Activated CD4-positive, CD25-positive, alpha-beta regulatory T cell (primary cell): ENCODE data around the gene TRMT61A.

Experiments used
- DNase-seq, 4 experiments: peaks; one replicate each; lab custom pipeline; 2025; lab: John Stamatoyannopoulos, UW

TRMT61A gene

DNA sequence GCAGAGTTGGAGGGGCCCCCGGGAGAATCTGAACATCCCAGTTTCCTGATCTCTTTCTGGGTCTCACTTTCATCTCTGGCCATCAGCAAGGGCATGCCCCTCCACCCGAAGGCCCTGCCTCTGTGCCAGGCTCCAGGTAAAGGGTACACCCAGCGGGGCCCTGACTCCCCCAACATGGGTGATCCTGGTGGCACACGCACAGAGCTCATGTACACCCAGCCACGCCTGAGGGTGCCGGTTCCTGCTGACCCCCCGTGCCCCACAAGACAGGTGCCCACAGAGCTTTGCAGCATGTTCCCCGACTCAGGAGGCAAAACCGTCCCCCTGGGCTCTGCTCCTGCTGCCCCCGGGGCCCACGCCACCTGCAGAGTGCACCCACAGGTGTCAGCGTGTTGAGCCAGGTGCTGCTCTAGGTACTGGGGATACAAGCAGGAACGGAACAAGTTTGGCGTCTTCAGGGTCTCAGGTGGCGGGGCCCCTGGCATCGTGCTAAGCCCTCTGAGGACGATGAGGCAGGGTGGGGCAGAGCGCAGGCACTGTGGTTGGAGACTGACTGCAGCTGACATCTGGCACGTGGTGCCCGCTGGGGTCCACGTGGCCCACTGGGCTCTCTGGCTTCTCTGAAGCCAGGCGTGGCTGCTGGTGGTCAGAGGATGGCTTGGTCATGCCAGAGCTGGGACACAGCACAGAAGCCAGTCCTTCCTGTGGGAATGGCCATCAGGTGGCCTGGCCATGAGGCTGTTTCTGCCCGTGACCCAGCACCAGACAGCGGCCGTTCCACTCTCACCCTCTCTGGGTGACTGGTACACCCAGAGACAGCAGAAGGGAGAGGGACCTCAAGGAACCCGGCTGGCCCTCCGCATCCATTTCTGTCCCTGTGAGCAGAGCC is 19.7 kb downstream of the TRMT61A start:
- DNase-seq: no peak

GRCh38 chr14:103549361-103550311 is 20.6 kb downstream of the TRMT61A start:
- no peak for DNase-seq

DNA sequence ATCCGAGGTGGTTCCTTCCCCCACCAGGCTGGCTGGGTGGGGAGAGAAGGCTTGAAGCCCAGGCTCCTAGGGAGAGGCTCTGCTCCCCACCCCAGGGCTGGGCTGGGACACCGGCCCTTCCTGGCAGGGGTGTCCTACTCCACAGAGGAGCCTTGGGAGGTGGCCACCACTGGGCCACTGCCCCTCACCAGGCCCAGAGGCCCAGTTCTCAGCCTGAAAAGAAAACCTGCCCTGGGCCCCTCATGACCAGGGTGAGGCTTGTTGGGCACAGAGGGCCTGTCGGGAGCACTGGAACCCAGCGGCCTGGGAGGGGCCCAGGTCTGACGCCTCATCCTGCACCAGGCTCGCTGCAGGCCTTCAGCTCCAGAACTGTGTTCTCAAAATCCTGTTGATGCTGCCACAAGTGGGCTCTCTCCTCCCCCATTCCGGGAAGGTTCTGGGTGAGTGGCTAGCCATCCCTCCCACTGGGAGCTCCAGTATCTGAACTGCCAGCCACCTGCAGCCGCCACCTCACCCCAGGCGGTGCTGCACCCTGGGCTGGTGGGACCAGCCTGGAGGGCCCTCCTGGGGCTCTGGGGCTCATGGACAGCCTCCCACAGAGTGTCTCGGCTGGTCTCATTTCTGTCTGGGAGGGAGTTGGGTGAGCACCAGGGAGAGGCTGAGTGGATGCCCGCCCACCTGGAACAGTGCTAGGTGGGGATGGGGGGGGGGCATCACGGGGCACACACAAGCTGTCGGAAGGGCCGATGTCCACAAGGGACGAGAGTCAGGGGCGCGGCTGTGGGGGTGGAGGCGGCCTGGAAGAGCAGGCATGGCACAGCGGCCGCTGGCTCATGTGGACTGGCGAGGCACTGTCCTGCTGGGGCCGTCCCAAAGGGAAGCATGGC is 21.7 kb downstream of the TRMT61A start:
- DNase-seq: no peak

GRCh38 chr14:103551338-103551762 is 22.4 kb downstream of the TRMT61A start:
- DNase-seq: no peak

DNA sequence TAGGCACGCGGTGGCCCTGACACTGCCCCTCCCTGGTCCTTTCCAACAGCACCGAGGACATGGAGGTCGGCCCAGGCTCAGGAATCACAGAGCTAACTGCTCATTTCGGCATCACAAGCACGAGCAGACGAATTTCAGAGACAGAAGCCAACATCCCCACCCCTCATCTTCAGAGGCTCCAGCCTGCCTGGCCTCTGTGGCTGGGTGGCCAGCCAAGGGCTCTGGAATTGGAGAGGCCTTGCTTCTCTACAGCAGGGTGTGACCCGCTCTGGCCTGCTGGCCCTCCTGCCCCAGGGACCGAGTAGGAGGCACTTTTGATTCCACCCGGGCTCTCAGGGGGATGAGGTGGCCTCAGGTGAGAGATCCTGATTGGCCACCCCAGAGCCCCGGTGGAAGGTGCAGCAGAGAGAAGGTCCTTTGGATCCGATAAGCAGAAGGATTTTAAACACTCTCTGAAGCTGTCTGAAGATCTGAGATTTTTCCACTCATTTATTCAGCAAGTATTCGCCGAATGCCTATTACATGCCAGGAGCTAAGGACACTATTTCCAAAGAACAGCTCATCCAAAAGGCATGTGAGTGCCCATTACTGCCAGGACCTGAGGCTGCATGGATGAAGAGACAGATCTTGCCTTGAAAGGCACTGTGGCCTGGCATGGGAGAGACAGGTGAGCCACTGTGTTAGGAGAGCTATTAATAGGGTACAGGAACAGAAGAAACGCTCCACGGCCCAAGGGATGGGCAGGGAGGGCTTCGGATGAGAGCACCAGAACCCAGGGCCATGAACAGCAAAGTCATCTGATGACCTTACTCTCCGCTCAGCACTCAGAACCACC is 23.2 kb downstream of the TRMT61A start:
- DNase-seq: no peak

DNA sequence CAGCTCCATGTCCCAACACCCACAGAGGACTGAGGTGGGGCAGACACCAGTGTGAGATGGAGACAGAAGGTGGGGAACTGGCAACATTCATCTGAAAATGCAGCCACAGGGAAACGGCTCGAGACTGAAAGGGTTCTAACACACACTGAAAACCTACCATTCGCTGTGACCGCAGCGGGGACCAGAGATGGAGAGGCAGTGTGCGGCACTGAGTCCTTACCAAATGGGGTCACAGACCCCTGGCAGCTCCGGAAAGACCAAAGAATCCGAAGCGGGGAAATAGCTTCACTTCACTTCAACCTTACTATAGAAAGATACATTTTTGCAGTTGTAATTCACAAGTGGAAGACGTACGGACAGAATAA is 23.8 kb downstream of the TRMT61A start:
- DNase-seq: no peak

GRCh38 chr14:103555559-103556337 is 26.8 kb downstream of the TRMT61A start:
- DNase-seq: no peak

DNA sequence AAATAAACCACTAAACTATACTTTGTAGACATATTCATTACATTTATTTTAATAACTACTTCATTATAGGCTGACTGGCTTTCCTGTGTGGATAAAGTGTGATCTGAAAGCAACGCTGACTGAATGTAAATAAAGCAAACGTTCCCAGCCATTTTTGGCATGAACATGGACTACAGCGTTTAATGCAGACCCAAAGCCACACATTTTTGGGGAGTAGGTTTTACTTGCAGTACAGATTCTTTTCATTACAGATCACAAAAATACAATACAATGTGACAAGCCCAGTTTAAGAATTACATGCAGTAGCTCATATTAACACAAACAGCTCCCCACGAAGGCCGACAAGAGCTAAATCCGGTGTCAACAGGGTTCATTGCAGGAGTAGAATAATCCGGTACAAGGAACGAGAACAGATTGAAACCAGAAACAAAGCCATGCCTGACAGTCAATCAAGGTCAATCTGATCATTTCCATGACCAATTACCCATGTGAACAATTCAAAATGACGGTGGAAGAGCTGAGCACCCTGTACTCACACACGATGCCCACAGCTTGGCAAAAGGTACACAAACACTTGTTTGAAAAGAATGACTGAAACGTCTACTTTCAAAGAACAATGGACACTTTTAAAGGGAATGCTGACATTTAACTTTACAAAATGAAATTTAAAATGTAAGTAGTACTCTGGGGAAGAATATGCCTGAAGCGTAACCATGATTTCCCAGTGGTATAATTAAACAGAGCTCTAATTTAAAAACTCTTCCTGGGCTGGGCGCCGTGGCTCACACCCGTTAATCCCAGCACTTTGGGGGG is 28.2 kb downstream of the TRMT61A start:
- no peak for DNase-seq

GRCh38 chr14:103558071-103558882 is 29.3 kb downstream of the TRMT61A start:
- no peak for DNase-seq

DNA sequence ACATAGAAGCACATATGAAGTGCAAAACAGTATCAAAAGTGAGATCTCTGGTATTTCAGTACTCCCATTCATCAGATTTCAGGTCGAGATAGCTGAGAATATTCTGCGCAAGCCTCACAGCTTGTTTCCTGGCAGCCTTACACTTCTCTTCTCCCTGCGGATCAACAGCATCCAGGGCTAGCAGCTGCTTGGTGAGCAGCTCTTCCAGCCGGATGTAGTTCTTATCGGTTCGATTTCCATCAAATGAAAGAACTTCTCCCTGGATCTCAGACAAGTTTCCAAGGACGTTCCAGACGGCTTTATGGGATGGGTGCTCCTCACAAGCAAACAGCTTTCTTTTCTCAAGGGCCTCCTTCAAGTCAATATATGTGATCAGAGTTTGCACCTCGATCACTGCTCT is 30.8 kb downstream of the TRMT61A start:
- no peak for DNase-seq

DNA sequence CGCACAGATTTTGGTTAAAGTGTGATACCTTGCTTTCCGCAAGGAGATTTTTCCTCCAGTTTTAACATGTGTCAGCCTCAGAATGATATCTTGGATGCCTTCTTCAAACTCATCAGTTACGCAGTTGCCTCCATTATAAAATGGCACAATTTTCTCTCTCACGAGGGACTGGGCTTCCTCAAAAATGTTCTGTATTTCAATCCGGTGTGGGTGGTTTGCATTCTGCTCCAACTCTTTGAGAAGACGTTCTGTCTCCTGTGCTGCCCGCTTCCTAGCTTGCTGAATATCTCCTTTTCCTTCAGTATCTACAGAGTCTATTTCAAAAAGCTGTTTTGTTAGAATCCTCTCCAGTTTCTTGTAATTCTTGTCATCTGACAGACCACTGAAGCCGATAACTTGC is 31.7 kb downstream of the TRMT61A start:
- DNase-seq: no peak

GRCh38 chr14:103561381-103562178 is 32.6 kb downstream of the TRMT61A start:
- no peak for DNase-seq

DNA sequence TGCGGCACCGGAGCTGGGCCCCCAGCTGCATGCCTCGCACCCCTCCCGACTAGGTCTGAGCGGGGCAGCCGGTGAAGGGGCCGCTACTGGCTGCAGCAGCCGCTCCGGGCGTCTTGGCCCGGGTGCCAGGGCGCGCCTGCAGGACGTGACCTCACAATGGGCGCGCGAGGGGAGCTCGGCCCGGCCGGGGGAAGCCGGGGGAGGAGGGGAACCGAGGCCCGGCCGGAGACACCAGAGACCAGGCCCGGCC is 33.1 kb downstream of the TRMT61A start:
- peak in 1 of 4 experiments; percentile 36 for DNase-seq

GRCh38 chr14:103562429-103563225 is 33.6 kb downstream of the TRMT61A start, which contains the start of the genes BAG5 and COA8:
Gene BAG5 (minus strand): TSS chr14:103562657. CDS start chr14:103561164, 1,493 bp downstream.
Gene COA8 (plus strand): TSS chr14:103562960. CDS start chr14:103563002, 42 bp downstream.
- DNase-seq: peak; percentile 72 to 84 (median 76)

- no peak for DNase-seq
Observed at GRCh38 chr14:103563226-103563620, 34.2 kb downstream of the TRMT61A start.

DNA sequence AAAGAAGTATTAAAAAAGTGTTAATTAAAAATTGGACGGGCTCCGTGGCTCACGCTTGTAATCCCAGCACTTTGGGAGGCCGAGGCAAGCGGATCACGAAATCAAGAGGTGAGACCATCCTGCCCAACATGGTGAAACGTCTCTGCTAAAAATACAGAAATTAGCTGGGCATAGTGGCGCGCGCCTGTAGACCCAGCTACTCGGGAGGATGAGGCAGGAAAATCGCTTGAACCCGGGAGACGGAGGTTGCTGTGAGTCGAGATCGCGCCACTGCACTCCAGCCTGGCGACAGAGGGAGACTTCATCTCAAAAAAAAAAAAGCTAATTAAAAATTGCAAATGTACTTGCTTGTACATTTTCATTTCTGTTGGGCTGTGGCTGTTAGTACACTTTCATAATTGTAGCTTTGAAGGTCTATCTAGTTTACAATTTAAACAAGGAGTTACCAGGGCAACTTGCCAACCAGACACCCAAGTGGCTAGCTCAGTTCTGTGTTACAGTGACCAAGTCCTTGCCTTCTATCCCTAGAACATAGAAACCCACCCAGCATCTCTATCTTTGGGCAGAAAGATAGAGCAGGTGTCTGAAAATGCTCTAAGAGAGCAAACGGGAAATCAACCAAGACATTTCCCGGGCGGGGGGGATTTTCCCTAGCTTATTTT is 35.0 kb downstream of the TRMT61A start:
- DNase-seq: no peak
